ENCODE results near the gene NEU3. TPM values are rescaled to one million over a fixed set of nuclear protein-coding genes. Genes with fewer than 3 reads are reported as not detected.

Gene NEU3
- total and polyA plus RNA-seq, 2 donors (not counting 1 experiment from before 2014, with no cell fraction given) = 17.0 to 17.4 TPM

GRCh38 chr11:75035256-75035655 is 46.5 kb downstream of the NEU3 start:
- CTCF ChIA-PET = interaction anchor here (1.1 to 17.2 kb wide), 3 partner anchors 8 to 109 kb away, joined by 3 to 235 read pairs (median 6); no protein-coding TSS in a partner anchor

GRCh38 chr11:75035911-75036565 is 47.3 kb downstream of the NEU3 start:
- Histone ChIP-seq H3K9me3 (ENCODE audit: control extremely low read depth in 1 of 3, control insufficient read depth in 2 of 3, insufficient read depth in 1 of 3, low read length in 2 of 3) (peaks cover 0 to 6% (median 0%) of the 10 kb centered on the region in 3 donors), H2AFZ (ENCODE audit: insufficient read depth, low read depth, low read length, poor library complexity, severe bottlenecking) (peak overlapping the region; percentile 27), H3K36me3 (replicated peaks in 1 of 2; ENCODE audit: control extremely low read depth in 1 of 2, control insufficient read depth in 1 of 2, extremely low read depth in 1 of 2, insufficient read depth in 2 of 2, low read length in 1 of 2) (no peaks in the 10 kb centered on the region), H3K4me3 (ENCODE audit: control extremely low read depth in 1 of 5, extremely low read depth in 1 of 5, insufficient read depth in 1 of 5, low read depth in 2 of 5, low read length in 4 of 5) (no peak overlapping the region), H3K9ac (ENCODE audit: low read length) (no peak overlapping the region), H3K4me1 (ENCODE audit: control insufficient read depth in 2 of 2, insufficient read depth in 2 of 2, low read length in 2 of 2) (peaks cover 3 to 9% of the 10 kb centered on the region in 2 donors), H3K4me2 (replicated peaks; ENCODE audit: low read depth, low read length, poor library complexity, severe bottlenecking) (peak overlapping the region; percentile 27), H3K79me2 (ENCODE audit: control insufficient read depth, insufficient read depth, low read length) (no peaks in the 10 kb centered on the region), H3K27ac (ENCODE audit: low read length in 2 of 2) (no peak overlapping the region), H4K20me1 (ENCODE audit: control insufficient read depth, insufficient read depth, low read length, poor library complexity, severe bottlenecking) (no peaks in the 10 kb centered on the region), H3K27me3 (replicated peaks in 1 of 4; ENCODE audit: control extremely low read depth in 1 of 4, control insufficient read depth in 3 of 4, insufficient read depth in 4 of 4, low read length in 3 of 4) (no peaks in the 10 kb centered on the region)
- Mint-ChIP-seq H3K9me3 (ENCODE audit: insufficient read depth) (peaks cover 7% of the 10 kb centered on the region), H3K4me3 (no peak overlapping the region), H3K4me1 (peaks cover 5% of the 10 kb centered on the region), H3K27ac (no peak overlapping the region), H3K27me3 (peaks cover 3% of the 10 kb centered on the region)
- no peak for TF ChIP-seq EZH2 (IDR thresholded peaks at IDR 0.05; ENCODE audit: borderline replicate concordance, insufficient read depth, low read depth, low read length, poor library complexity, severe bottlenecking)
- TF ChIP-seq, protein P1, sequence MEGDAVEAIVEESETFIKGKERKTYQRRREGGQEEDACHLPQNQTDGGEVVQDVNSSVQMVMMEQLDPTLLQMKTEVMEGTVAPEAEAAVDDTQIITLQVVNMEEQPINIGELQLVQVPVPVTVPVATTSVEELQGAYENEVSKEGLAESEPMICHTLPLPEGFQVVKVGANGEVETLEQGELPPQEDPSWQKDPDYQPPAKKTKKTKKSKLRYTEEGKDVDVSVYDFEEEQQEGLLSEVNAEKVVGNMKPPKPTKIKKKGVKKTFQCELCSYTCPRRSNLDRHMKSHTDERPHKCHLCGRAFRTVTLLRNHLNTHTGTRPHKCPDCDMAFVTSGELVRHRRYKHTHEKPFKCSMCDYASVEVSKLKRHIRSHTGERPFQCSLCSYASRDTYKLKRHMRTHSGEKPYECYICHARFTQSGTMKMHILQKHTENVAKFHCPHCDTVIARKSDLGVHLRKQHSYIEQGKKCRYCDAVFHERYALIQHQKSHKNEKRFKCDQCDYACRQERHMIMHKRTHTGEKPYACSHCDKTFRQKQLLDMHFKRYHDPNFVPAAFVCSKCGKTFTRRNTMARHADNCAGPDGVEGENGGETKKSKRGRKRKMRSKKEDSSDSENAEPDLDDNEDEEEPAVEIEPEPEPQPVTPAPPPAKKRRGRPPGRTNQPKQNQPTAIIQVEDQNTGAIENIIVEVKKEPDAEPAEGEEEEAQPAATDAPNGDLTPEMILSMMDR (IDR thresholded peaks at IDR 0.05) = no peak
- ChIA-PET CTCF (interaction anchor here (1.1 to 17.2 kb wide), 3 partner anchors 9 to 109 kb away, joined by 3 to 235 read pairs (median 6); no protein-coding TSS in a partner anchor), POLR2A (interaction anchor here (0.6 kb wide), 1 partner anchor 98 kb away, joined by 3 read pairs; no protein-coding TSS in a partner anchor)
- WGBS (ENCODE audit: insufficient coverage) = 66% methylated on average over 3 of the region's 3 CpGs
- intact Hi-C loops (cut with micrococcal nuclease) = no loop called here
- peak; percentile 29 for DNase-seq
- no peak for ATAC-seq (ENCODE audit: low read depth)

More at GRCh38 chr11:75035256-75035655, 46.5 kb downstream of the NEU3 start:
- Histone ChIP-seq H3K79me2 (ENCODE audit: control insufficient read depth, insufficient read depth, low read length) (no peaks in the 10 kb centered on the region), H3K9ac (ENCODE audit: low read length) (no peak overlapping the region), H3K27ac (ENCODE audit: low read length in 2 of 2) (peak overlapping the region in 1 of 2 donors; percentile 39), H3K36me3 (replicated peaks in 1 of 2; ENCODE audit: control extremely low read depth in 1 of 2, control insufficient read depth in 1 of 2, extremely low read depth in 1 of 2, insufficient read depth in 2 of 2, low read length in 1 of 2) (no peaks in the 10 kb centered on the region), H4K20me1 (ENCODE audit: control insufficient read depth, insufficient read depth, low read length, poor library complexity, severe bottlenecking) (no peaks in the 10 kb centered on the region), H3K4me2 (replicated peaks; ENCODE audit: low read depth, low read length, poor library complexity, severe bottlenecking) (peak overlapping the region; percentile 27), H3K27me3 (replicated peaks in 1 of 4; ENCODE audit: control extremely low read depth in 1 of 4, control insufficient read depth in 3 of 4, insufficient read depth in 4 of 4, low read length in 3 of 4) (no peaks in the 10 kb centered on the region), H3K4me1 (ENCODE audit: control insufficient read depth in 2 of 2, insufficient read depth in 2 of 2, low read length in 2 of 2) (peaks cover 3 to 9% of the 10 kb centered on the region in 2 donors), H3K4me3 (ENCODE audit: control extremely low read depth in 1 of 5, extremely low read depth in 1 of 5, insufficient read depth in 1 of 5, low read depth in 2 of 5, low read length in 4 of 5) (no peak overlapping the region), H3K9me3 (ENCODE audit: control extremely low read depth in 1 of 3, control insufficient read depth in 2 of 3, insufficient read depth in 1 of 3, low read length in 2 of 3) (peaks cover 0 to 2% (median 0%) of the 10 kb centered on the region in 3 donors), H2AFZ (ENCODE audit: insufficient read depth, low read depth, low read length, poor library complexity, severe bottlenecking) (peak overlapping the region; percentile 27)
- DNase-seq (no peak), ATAC-seq (ENCODE audit: low read depth) (no peak)
- intact Hi-C loops (cut with micrococcal nuclease) = no loop called here
- Mint-ChIP-seq H3K9me3 (ENCODE audit: insufficient read depth) (peaks cover 2% of the 10 kb centered on the region), H3K27ac (no peak overlapping the region), H3K4me3 (no peak overlapping the region), H3K27me3 (no peaks in the 10 kb centered on the region), H3K4me1 (peaks cover 5% of the 10 kb centered on the region)
- no CpG with 5 or more reads among the region's 5 CpGs for WGBS (ENCODE audit: insufficient coverage)
- TF ChIP-seq, protein P1 (IDR thresholded peaks at IDR 0.05) = no peak
- no peak for TF ChIP-seq EZH2 (IDR thresholded peaks at IDR 0.05; ENCODE audit: borderline replicate concordance, insufficient read depth, low read depth, low read length, poor library complexity, severe bottlenecking)
- POLR2A ChIA-PET = no interaction called here

All from B cell (primary cell).